WERI-Rb-1 (cell line): Measurements from ENCODE around the gene PGAM5.

Source experiments
- DNase-seq: peaks from one replicate; pipeline ENCODE4 v3.0.0-alpha.2; 2020
- H3K27ac ChIP-seq: fragments of 250-450 bp; sonication (Bioruptor Pico); 2 replicates; pipeline ENCODE4 v1.5.1; 2020; ENCODE audit warnings: mild to moderate bottlenecking, moderate library complexity
- H3K27me3 ChIP-seq: fragments of 250-450 bp; sonication (Bioruptor Pico); 2 replicates; pipeline ENCODE4 v1.5.1; 2021; ENCODE audit warnings: mild to moderate bottlenecking, low read depth, moderate library complexity; ENCODE audit not compliant: insufficient read depth, severe bottlenecking
- H3K36me3 ChIP-seq: fragments of 250-450 bp; sonication (Bioruptor Pico); 2 replicates; pipeline ENCODE4 v1.5.1; 2020; ENCODE audit warnings: mild to moderate bottlenecking, moderate library complexity
- H3K4me3 ChIP-seq: 2 replicates; pipeline ENCODE4 v1.5.1; 2011; ENCODE audit warnings: low read depth, mild to moderate bottlenecking, control low read depth, low read length
- H3K9me3 ChIP-seq: fragments of 250-450 bp; sonication (Bioruptor Pico); 2 replicates; pipeline ENCODE4 v1.5.1; 2021; ENCODE audit warnings: mild to moderate bottlenecking, moderate library complexity; ENCODE audit not compliant: severe bottlenecking
- TF ChIP-seq, protein P1 (sequence below): IDR thresholded peaks from 2 replicates; pipeline ENCODE4 v1.5.1; 2011; ENCODE audit warnings: low read depth, mild to moderate bottlenecking, control low read depth, inconsistent platforms, low read length

Gene PGAM5

GRCh38 chr12:132672678-132673077 lies 38.0 kb upstream of the PGAM5 start:
- Histone ChIP-seq H3K27ac (no peak overlapping the region), H3K27me3 (no peaks in the 10 kb centered on the region), H3K4me3 (no peak overlapping the region), H3K9me3 (no peaks in the 10 kb centered on the region), H3K36me3 (peaks cover 95% of the 10 kb centered on the region)
- TF ChIP-seq, protein P1, sequence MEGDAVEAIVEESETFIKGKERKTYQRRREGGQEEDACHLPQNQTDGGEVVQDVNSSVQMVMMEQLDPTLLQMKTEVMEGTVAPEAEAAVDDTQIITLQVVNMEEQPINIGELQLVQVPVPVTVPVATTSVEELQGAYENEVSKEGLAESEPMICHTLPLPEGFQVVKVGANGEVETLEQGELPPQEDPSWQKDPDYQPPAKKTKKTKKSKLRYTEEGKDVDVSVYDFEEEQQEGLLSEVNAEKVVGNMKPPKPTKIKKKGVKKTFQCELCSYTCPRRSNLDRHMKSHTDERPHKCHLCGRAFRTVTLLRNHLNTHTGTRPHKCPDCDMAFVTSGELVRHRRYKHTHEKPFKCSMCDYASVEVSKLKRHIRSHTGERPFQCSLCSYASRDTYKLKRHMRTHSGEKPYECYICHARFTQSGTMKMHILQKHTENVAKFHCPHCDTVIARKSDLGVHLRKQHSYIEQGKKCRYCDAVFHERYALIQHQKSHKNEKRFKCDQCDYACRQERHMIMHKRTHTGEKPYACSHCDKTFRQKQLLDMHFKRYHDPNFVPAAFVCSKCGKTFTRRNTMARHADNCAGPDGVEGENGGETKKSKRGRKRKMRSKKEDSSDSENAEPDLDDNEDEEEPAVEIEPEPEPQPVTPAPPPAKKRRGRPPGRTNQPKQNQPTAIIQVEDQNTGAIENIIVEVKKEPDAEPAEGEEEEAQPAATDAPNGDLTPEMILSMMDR: no peak
- DNase-seq: no peak

- no peak for DNase-seq
- H3K27ac ChIP-seq: no peak overlapping the region
- no peaks in the 10 kb centered on the region for H3K27me3 ChIP-seq
- H3K9me3 ChIP-seq: no peaks in the 10 kb centered on the region
- H3K4me3 ChIP-seq: no peak overlapping the region
- TF ChIP-seq, protein P1: no peak
- peaks cover 97% of the 10 kb centered on the region for H3K36me3 ChIP-seq
These were observed 37.1 kb upstream of the PGAM5 start for GRCh38 chr12:132673288-132674179.

DNA sequence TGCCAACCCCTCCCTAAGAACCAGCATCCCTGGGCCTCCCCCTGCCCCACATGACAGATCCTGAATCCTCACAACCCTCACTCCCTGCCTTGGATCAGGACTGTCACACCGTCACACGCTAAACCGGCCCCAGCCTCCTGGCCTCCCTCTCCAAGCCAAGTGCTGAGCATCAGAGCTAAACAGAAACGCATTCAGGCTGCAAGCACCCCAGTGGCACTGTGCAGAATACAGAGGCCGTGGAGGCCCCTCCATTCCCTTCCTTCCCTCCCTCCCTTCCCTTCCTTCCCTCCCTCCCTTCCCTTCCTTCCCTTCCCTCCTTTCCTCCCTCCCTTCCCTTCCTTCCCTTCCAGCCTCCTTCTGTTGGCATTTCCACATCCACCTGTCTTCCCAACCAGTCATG lies 36.1 kb upstream of the PGAM5 start:
- no peak for DNase-seq
- H3K27me3 ChIP-seq: no peaks in the 10 kb centered on the region
- no peak overlapping the region for H3K4me3 ChIP-seq
- H3K27ac ChIP-seq: no peak overlapping the region
- H3K36me3 ChIP-seq: peaks cover 98% of the 10 kb centered on the region
- TF ChIP-seq, protein P1: no peak
- H3K9me3 ChIP-seq: no peaks in the 10 kb centered on the region

- Histone ChIP-seq H3K4me3 (no peak overlapping the region), H3K27ac (no peak overlapping the region), H3K36me3 (peaks cover 98% of the 10 kb centered on the region)
These were observed 34.7 kb upstream of the PGAM5 start for GRCh38 chr12:132675757-132676432.

DNA sequence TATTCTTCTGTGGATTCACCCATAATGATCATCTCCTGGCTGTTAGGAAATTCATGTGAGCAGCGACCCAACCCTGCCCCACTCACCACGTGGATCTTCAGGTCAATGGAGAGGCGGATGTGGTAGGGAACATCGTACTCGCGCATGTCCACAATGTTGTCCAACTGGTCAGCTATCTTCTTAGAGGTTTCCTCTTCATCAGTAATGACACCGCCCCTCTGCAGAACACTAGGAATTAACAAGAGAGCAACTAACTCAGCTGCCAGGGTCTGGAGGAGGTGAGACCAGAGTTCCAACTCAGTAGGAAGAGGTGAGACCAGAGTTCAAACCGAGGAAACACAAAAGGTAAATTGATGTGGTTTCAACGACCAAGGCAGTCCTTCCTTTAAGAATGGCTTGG lies 33.1 kb upstream of the PGAM5 start:
- Histone ChIP-seq H3K4me3 (no peak overlapping the region), H3K27ac (no peak overlapping the region), H3K36me3 (peaks cover 93% of the 10 kb centered on the region), H3K9me3 (no peaks in the 10 kb centered on the region), H3K27me3 (no peaks in the 10 kb centered on the region)
- TF ChIP-seq, protein P1: no peak
- DNase-seq: no peak

More at GRCh38 chr12:132675757-132676432, 34.7 kb upstream of the PGAM5 start:
- TF ChIP-seq, protein P1: no peak
- Histone ChIP-seq H3K9me3 (no peaks in the 10 kb centered on the region), H3K27me3 (no peaks in the 10 kb centered on the region)
- no peak for DNase-seq
